Forelimb muscle (tissue), 1 donor: ENCODE measurements around the gene SHB. TPM values are rescaled to one million over a fixed set of nuclear protein-coding genes. Genes with fewer than 3 reads are reported as not detected.
"Not testable (repeated sequence)": the region's sequence is repeated elsewhere in the genome, so short reads cannot be mapped to it uniquely, and the experiment has no call there.

ENCODE experiments used
- DNase-seq: peaks from one replicate; pipeline ENCODE4 v3.0.0-alpha.2; 2013; ENCODE audit warnings: low read depth
- polyA plus RNA-seq: library from polyadenylated mRNA; unstranded; fragments of 120-200 nt; gene quantifications from one replicate; pipeline ENCODE4 v1.2.1, GENCODE V29; 2013; ENCODE audit not compliant: insufficient read length

Gene SHB
- polyA plus RNA-seq, 1 donor = 5.9 TPM

DNA sequence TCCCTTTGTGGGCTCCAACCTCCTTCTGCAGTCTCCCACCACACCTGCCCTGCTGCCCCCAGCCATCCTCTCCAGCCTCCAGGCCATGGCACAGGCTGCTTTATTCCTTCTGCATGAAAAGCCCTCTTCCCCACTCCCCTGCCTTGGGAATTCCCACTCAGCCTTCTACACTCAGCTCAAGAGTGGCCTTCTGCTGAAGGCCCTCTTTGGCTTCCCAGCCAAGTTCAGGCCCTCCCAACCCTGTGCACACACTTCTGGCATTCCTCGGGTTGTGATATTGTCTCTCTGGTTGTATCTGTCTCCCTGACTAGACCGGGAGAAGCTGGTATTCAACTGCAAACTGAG is 5.7 kb downstream of the SHB start:
- DNase-seq = no peak

DNA sequence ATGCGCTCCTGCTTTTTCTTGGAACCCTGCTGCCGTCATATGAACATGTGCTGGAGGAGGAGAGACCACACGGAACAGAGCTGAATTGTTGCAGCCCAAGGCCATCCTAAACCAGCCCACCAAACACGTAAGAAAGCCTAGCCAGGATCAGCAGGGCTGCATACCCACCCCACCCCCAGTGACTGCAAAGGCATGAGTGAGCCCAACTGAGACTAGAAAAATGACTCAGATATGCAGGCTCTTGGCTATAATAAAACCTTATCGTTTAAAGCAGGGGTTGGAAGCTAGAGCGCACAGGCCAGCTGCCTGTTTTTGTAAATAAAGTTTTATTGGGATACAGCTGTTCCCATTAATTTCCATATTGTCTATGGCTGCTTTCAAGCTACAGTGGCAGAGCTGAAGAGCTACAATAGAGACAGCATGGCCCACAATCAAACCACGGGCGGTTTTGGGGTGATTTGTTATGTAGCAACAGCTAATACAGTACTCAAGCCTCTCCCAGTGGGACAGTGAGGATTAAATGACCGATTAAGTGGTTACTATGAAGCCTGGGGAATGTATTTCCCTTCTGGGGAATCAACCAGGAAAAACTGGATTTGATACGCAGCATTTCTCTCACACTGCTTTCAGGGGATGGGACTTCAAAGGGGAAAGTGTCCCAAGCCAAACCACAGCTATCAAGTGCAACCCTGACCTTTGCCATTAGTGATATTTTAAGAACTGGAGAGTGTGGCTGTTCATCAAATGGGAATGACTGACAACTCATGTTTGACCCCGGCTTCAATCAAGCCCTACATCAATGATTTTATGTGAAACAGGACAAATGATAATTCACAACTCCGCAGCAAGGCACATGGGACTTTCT is 6.3 kb downstream of the SHB start:
- no peak for DNase-seq

DNA sequence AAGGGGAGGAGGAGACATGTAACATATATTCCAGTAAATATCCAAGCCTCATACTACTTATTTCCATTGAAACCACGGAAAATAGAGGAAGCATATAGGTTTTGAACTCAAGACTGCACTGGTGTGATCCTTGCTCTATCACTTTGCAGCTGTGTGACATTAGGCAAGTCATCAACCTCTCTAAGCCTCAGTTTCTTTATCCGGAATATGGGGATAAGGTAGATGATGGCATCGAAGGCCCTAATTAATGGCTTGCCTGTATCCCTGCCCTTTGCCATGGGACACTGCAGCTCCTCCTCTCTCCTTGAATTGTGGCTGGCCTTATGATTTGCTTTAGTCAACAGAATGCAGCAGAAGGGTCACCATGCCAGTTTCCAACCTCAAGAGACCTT is 6.9 kb downstream of the SHB start:
- DNase-seq = no peak

DNA sequence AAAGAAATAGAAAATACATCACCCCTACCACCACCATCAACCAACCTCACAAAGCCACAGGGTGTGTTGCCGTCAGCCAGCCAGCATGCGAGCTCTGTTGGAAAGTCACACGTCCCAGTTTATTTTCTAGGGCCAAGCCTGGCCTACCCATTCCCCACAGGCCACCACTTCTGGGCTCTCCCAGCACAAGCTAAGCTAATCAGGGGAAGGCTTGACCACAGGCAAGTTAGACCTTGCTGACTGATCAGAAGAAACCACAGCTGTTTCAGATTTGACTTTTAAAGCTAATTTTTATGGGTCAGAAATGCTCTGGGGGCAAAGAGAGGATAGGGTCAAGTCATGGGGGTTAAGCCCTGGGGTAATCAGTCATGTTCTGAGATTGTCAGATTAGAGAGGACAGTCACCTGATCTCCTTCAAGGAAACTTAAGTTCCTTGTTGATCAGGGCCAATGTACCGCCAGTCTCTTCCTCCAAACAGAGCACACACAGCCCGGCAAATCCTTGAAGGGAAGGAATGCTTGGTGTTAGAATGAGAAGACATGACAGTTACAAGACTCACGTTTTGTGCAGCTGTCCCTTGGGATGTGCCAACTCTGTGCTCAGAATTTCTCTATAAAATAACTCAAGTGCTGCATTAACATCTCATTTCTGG is 7.6 kb downstream of the SHB start:
- DNase-seq = no peak

DNA sequence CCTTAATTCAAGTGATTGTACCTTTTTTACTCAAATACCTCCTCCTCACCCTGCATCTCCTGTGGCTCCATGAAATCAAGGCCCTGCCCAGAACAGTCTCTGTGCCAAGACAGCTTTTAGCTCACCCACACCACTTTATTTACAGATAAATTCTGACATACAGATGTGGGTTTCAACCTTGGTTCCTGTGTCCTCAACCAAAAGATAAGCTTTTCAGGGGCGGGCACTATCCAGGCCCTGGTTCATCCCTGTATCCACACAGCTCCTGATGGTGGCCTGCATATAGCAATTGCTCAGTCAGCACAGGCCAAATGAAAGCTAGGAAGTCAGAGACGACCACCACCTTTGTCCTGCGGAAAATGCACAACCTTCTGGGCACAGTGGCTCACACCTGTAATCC is 8.3 kb downstream of the SHB start:
- no peak for DNase-seq

DNA sequence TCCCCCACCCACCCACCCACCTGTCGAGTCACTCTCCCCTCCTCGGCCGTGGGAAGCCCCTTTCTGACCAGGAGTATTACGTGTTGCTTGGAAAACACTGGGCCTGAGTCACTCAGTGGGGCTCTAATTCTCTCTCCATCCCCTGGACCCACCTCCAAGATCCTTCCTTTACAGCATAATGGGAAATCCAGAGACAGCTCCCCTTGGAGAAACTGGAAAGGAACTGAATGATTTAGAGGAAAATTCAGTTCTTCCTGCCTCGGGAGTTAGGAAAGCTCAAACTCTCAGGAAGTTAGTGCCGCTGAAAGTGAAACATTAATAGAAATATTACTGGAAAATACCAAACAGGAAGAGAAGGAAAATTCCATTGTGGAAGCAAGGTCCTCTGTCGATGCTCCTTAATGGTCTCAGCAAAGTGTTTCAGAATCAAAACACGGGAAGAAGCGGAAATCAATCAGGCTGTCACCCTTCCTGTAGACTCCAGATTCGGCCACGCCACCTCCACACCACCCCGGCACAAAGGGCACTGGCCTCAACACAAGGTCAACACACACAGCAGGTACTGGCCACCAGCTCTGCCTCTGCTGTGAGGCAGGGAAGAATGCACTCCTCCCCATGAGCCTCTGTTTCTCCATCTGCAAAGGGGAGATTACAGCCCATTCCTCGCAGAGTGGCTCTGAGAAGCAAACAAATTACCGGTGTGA is 9.6 kb downstream of the SHB start:
- DNase-seq = no peak

DNA sequence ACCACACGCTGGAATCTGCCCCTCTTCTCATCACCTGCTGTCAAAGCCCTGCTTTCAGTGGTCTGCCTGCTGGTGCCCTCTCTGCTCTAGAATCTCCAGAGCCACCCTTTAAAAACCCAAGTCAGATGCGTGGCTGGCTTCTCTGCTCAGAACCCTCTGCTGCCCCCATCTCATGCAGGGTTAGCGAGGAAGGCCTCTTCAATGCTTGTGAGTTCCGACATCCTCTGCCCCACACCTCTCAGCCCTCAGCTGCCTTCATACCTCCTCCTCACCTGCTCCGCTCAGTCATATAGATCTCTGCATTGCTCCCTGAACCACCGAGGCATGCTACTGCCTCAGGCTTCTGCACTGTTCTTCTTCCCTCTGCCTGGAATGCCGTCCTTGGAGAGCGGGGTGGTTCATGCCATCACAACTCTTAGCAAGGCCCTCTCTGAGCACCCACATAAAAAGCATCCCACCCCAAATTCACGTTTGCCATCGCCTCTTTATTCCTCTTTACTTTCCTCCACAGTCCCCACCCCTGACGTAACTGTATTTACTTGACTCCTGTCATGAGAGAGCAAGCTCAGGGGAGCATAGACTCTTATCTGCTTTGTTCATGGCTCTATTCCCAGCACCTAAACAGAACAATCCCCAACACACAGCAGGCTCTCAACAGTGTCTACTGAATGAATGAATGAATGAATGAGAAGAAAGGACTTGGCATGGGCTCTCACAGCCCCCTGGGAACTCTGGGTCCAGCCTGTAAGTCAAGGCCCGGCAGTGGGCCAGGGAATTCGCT is 10.4 kb downstream of the SHB start:
- DNase-seq = no peak

DNA sequence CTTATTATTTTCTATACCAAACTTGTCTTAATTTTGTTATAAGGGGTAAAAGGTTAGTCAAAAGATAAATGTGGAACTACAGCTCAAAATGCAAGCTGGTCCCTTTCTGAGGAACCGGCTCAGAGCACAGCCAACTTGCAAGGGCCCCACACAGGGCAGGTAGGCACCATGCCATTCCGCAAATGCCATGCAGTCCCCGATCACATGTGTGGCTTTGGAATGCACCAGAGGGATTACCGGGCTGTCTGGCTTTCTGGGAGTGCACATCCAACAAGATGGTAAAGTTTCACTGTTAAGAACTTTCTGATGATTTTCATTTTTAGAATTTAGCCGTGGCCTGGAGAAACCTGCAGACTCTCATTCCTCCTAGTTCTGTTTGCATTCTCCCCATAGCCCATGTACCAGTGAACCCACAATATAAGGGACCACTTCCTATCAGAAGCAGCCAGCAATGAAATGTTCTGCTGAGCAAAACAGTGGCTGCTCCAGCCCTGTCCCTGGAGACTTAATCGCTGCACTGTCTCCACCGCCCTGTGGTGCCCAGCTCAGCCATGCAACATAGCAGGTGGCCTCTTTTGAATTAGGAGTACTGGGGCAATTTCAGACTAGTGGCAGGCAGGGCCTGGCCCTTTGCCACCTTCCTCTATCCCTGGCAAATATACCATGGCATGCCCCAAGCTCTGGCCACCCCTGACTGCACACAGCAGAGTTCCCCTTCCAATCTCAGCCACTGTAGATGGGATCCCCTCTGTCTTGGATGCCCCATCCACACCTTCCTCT is 11.4 kb downstream of the SHB start:
- DNase-seq = no peak

DNA sequence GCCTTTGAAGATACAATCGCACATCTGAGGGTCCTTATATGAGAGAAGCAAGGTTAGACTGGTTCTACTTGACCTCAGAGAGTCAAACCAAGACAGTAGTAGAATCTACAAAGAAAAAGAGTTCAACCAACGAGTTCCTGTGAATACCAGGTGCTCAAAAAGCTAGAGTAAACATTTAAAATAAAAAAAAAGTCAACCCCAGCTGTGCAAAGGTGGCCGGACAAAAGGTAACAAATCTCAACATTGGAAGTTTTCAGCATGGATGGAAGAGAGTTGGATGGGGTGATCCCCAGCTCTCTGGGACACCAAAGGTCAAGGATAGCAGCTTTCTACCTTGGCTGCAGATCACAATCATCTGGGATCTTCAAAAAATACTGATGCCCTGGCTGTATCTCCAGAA is 14.4 kb downstream of the SHB start:
- no peak for DNase-seq

DNA sequence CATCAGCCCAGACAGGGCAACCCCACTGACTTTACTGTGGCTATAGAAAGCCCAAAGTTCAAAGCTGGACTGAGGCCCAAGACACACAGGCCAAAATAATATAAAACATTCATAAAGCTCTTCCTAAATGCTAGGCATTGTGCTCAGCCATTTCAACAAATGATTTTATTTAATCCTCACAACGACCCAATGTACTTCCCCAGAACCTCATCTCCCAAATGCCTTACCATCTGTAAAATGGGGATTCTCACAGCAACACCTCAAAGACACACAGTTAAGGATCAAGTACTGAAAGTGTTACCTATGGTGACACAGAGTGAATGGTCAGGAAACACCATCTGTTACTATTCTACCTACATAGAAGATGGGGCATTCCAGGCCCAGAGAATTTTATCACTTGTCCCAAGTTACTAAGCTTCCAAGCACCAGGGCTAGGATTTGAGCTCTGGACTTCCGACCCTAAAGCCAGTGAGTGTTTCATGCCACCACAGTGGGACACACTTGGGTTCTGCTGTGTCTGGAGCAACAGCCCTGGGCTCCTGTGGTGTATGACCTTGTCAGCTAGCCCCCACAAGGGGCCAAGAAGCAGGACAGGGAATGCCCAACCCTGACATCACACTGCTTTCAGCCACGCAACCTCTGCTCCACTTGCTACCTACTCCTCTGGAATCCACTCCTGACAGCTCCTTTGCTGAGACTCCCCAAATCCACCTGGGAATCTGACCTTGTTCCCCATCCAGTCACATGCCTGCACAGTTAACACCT is 15.1 kb downstream of the SHB start:
- no peak for DNase-seq

DNA sequence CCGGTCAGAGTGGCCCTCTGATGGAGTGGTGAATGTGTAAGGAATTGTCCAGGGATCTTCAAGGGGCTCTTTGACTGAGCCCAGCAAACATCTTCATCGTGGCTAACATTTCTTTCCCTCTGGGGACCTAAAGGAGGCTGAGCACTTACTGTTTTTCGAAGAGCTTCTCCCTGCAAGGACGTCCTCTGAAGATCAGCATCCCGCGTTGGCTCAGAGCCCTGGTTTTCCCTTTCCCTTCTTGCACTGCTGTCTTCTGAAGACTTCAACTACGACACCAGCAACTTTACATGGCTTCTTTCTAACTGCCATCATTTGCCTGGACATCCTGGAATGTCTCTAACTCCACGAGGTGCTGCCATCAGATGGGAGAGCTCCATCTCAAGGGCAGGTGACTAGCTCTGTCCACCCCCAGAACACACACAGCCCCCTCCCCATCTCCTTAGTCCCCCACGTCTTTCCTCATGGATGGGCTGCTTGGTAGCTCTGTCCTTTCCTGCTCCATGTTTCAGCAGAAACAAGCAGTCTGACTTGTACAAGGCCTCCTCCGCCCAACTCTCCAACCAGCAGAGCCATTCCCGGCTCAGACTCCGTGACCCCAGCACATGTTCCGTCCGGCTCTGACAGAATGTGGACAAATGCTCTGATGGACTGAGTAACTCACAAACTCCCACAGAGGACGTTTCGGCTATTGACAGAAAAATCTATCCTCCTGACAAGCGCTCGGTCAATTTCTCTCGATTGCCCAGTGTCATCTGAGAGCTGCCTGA is 17.1 kb downstream of the SHB start:
- no peak for DNase-seq

DNA sequence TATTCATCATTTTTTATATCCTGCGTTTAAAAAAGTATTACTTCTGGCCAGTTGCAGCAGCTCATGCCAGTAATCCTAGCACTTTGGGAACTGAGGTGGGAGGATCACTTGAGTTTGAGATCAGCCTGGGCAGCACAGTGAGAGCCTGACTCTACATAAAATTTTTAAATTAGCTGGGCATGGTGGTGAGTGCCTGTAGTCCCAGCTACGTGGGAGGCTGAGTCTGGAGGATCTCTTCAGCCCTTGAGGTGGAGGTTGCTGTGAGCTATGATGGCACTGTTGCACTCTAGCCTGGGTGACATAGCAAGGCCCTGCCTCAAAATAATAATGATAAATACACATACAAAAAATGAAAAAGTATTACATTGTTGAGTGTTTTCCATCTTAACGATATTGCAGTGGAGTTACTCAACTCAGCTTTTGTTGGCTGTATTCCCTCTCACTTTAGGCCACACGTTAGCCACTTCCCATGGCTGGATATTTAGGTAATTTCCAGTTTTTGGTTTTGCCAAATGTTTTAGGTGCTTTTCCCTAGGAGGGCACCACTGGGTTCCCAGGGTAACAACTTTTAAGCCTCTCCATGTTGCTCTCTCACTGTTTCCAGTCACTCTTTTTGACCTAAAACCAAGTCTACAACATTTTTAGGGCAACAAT is 20.6 kb downstream of the SHB start:
- no peak for DNase-seq

DNA sequence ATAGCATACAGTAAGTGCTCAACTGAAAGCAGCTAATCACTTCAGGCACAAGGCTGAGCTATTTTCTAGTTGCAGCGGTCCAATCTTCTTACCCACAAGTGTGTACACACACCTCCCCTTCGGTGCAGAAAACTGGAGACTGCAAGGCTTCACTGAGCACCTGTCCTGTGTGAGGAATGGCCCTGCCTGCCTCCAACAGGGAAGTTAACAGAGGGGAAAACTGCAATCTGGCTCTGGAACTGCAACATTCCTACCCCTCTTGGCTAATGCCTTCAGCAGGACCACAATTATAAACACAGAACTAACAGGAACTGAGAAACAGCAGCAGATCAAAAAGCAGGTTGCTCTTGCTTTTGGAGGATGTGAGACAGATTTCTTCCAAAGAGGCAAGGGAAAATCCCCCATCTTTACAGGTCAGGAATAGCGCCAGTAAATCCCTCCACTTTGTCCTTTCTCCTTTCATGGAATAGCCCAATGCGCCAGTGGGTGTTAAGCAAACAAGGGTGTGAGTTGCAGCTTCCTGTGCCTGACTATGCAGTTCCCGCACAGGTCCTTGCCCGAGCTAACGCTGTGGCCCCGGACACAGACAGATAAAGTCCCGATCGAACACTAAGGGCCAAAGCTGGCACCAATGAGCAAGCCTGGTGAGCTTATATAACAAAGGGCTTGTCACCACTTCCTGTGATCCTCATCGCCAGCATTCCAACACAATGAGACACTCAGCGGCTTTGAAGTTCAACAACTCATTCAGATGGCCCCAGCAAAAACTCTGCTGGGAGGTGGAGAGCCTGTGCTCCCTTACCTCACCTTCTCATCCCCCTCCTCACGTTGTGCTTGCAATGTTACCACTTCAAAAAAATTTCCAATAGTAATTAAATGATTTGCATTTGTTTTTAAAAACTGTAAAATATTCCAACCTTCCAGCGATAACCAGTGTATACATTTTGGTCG is 21.5 kb downstream of the SHB start:
- DNase-seq = no peak

DNA sequence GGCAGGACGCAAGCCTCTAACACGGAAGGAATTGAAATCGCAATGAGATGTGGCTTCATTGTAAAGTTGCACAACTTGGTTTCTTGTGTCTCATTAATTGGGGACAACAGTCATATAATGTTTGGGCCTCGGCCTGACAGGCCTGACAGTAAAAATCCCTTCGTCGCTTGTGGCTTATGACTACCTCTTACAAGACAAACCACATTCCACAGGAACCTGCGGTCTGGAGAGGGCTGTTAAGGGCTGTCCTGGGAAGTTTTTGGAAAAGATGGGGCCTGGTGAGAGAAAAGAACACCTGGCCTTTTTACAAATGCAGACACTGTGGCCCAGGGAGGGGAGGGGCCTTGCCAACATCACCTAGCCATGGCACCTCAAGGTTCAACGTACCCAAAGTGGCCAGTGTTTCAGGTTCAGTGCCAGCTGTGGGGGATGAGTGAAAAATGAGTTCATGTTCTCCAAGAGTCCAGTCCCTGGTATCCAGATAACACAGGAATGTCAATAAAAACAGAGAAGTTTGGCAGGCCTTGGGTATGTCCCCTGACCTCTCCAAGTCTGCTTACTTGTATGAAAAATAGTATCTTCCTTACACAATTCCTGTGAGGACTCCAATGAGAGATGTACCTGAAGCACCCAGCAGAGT is 22.2 kb downstream of the SHB start:
- DNase-seq = no peak

DNA sequence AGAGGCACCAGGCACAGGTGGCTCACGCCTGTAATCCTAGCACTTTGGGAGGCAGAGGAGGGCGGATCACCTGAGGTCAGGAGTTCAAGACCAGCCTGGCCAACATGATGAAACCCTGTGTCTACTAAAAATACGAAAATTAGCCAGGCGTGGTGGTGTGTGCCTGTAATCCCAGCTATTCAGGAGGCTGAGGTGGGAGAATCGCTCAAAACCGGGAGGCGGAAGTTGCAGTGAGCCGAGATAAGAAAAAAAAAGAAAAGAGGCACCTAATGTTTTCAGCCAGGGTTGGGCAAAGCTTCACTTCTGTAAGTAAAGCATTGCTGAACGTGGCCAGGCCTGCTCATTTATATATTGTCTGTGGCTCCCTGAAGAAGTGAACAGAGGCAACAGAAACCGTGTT is 23.1 kb downstream of the SHB start:
- DNase-seq = not testable (repeated sequence)

DNA sequence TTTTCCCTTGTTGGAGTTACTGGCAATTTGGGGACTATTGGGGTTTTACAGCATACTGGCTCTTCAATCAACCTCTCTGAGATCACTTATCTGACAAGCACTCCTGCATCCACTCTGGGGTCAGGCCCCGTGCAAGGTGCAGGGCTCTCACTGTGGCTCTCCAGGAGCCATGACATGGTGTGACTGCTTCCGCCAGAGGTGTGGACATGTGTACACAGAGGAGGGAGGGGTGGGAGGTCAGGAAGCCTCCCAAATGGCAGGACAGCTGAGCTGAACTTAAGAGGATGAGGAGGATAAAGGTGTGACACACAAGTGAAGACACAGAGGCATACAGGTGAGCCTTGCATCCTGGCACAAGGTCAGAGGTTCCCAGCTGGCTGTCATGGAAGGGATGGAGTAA is 24.3 kb downstream of the SHB start:
- DNase-seq = no peak

DNA sequence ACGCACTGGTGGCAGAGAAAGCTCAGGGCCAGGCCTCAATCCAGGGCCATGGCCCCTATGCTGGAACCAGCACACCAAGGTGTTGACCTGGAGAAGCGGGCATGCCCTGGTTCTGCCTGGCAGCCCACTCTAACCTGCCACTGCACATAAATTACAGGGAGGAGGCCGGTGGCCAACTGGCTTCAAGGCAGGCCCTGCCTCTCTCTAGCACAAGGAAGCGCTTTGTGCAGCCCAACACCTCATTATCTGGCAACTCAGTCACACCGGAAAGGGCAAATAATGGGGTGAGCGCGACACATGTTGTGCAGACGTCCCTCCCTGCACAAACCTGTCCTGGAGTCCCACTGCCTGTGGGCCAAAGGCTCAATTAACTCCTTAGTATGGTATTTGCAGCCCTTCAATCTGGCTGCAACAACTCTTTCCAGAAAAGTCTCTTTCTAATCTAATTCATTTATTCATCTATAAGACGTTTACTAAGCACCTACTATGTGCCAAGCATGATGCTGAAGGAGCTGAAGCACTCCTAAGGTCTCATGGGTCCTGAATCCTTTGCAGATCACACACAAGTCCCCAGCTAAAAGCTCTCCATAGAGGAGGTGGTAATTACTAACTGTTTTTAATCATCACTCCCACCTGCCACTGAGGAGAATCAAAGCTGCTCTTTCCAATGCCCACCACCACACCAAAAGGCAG is 24.9 kb downstream of the SHB start:
- no peak for DNase-seq
